Measurements from ENCODE around the gene USP36.

The USP36 gene

DNA sequence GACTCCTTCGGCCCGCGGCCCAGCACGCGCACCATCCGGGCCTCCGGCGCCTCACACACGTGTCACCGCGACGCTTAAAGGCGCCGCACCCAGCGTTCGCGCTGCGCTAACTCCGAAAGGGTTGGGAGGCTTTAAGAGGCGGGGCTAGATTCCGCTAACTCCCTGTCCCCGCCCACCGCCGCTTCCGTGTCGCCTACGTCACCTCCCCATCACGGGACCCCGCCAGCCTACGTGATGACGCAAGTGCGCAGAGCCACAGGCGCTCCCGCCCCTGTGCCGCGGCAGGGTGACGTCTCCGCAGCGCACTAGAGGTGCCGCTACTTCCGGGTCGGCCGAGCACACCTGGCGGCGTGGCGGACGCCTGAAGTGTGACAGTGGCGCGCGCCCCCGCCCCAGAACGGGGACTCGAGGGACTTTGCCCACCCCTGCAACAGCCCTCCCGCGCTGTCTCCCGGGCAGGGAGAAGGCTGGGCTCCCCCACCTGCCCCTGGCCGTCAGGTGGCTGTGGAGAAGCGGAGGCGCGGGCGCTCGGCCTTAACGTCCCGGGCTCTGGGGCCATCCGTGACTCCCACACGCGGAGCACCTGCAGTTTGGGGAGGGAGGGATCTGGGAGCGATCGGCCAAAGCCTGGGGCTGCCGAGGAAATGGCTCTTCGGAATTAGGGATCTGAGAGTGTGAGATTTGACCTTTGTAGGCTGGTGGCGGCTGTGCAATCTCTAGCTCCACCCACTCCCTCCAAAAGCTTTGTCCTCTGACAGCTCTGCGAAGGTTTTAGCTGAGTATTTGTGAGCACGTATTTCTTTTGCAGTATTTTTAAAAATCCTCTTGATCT lies at the start of gene USP36:
Gene USP36, minus strand, starts transcription at position 35 of the 832 bp plus-strand sequence. CDS start 4,451 bp downstream, outside the sequence.
- TF ChIP-seq CTCF (IDR thresholded peaks at IDR 0.05): no peak; the same call in 1 of the 2 replicates

GRCh38 chr17:78889531-78889930 lies 48.9 kb upstream of the USP36 start:
- TF ChIP-seq CTCF (IDR thresholded peaks at IDR 0.05): no peak

- no peak for TF ChIP-seq CTCF (IDR thresholded peaks at IDR 0.05)
Measured at GRCh38 chr17:78888941-78889518, 48.4 kb upstream of the USP36 start.

DNA sequence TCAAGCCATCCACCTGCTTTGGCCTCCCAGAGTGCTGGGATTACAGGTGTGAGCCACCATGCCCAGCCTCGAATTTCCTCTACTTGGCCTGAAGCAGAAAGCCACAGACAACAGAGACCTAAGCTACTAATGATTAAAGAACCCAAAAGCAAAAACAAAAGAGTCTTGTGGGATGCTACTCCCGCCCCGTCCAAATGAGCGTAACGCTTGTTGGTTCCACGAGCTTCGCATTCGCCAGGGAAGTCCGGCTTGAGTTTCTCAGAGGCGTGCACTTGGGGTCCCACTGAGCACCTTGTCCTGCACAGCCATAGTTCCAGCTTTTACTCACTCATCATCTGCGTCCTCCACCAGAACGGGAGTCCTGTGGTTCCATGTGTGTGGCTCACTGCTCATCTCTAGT lies 46.3 kb upstream of the USP36 start:
- TF ChIP-seq CTCF (IDR thresholded peaks at IDR 0.05): no peak

DNA sequence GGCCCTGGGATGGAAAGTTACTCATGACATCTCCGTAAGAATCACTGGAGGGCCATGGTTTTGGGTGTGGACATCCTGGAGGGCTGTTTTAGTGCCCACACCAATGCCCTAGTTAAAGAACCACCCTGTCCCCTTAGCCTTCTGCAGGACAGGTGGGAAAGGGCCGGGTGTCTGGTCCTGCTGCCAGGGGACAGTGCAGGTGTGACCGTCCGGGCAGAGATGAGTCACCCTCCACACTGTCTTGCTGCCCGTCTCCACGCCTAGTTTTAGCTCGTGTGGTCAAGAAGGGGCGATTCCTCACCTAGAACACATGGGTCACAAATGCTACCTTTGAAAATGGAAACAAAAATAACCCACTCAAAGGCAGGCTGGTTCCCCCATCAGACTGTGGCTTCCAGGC lies 45.3 kb upstream of the USP36 start:
- no peak for TF ChIP-seq CTCF (IDR thresholded peaks at IDR 0.05)

- TF ChIP-seq CTCF (IDR thresholded peaks at IDR 0.05): no peak
Measured at GRCh38 chr17:78884876-78885667, 44.5 kb upstream of the USP36 start.

- no peak for TF ChIP-seq CTCF (IDR thresholded peaks at IDR 0.05)
Measured at GRCh38 chr17:78884148-78884825, 43.7 kb upstream of the USP36 start.

Data from LNCAP (cell line).